GM21825 (cell line): ENCODE data around the gene COPZ2.
A peak's percentile ranks its signal among the peaks of the same experiment; 100 is the strongest.
"Not testable (repeated sequence)": the region's sequence is repeated elsewhere in the genome, so short reads cannot be mapped to it uniquely, and the experiment has no call there.

Experiments used
- ATAC-seq: cut with Tn5 transposase; IDR thresholded peaks from one replicate; pipeline ENCODE4 v1.9.1; 2021; ENCODE audit warnings: mild to moderate bottlenecking, moderate library complexity; ENCODE audit not compliant: unreplicated experiment

The COPZ2 gene

DNA sequence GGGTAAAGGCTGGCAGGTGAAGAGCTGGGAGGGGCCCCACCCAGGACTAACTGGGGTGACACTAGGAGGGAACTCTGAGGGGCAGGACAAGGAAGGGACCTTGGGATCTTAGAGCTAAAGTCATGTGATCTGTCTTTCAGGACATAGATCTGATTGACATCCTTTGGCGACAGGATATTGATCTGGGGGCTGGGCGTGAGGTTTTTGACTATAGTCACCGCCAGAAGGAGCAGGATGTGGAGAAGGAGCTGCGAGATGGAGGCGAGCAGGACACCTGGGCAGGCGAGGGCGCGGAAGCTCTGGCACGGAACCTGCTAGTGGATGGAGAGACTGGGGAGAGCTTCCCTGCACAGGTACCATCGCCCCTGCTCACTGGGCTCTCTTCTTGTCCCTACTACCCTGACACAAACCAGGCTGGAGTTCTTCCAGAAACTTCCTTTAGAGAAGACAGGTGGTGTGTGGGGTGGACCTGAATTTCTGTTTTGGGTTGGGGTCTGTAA is 18.7 kb upstream of the COPZ2 start:
- ATAC-seq, result no peak

DNA sequence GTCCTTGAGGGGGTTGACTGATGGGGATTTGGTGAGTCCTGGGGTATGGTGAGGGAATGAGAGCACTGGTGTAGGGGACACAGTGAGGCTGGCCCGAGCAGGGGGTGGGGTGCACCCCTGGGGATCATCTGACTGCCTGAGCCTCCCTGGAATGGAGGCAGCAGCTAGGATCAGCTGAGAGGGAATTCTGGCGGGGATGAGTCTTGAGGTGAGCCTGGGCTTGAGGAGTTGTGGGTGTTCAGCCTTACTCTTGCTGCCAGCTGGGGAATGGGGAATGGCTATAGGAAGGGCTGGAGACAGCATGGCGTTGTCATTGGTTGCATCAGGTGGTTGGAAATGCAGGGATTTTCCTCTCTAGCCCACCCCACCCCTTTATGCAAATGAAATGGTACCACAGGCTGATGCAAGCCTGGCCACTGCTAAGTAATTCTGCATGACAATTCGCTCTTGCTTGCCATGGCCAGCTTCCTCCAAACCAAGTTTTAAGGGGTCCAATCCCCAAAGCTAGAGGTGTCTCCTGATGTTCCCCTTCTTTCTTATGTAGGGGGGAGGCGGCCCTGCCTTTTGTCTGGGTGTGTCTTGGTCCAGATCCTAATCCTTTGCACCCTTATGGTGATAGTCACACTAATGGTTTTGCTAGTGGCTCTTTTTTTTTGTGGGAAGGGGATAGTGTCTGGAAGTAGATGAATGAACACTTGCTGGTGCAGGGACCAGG is 18.1 kb upstream of the COPZ2 start:
- ATAC-seq, result peak; percentile 37

DNA sequence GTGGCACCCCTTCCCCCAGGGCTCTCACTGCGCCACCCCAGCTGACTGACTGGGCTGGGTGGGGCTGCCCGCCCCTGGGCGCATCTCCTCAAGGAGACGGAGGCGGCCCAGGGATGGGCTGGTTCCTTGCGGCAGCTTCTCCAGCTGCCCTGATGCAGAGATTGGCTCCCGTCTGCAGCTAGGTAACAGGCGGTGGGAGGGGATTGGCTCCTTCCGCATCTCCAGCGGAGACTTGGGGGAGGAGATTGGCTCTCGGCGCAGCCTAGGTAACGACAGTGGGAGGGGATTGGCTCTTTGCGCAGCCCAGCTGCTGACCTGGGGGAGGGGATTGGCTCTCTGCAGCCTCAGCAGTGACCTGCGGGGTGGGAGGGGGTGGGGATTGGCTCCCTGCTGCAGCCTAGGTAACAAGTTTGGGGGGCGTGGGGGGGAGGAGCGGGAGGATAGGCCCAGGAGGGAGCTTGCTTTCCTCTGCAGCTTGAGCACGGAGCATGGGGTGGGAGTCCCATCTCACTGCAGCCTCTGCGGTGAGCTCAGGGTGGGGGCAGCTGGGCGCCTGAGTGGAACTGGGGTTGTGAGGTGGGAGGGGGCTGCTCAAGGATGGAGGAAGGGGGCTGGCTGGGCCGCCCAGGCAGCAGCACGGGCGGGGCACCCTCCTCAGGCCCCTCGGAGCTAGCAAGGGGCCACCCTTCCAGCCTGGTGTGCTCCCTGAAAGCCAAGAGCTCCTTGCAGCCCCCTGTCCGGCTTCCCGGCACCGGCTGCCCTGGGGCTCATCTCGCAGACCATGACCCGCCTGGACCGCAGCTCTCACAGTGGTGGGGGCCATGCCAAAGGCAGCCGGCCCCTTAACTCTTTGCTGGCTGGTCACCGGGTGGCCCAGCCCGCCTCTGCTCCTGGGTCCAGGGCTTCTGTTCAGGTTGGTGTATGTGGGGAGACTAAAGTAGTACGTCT is 16.9 kb upstream of the COPZ2 start:
- ATAC-seq, result no peak

DNA sequence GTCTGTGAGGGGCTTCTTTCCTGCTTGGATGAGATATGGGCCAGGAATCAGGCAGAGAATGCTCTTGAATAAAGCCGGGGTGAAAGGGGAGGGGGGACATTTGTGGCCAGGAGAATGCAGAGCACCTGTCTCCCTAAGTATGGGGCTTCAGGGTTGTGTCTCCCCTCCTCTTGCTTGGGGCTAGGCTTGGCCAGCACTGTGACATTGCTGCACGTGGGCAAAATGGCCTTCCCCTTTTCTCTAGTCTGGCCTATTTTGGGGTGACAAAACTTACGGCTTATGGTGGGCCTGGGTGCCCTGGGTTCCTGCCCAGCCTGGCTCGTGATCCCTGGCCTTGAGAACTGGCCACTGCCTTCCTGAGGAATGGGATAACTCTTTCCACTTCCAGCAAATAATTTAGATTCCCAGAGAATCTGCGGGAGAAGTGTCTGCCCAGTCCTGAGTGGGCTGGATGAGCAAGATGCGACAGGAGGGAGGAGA is 16.2 kb upstream of the COPZ2 start:
- no peak for ATAC-seq

DNA sequence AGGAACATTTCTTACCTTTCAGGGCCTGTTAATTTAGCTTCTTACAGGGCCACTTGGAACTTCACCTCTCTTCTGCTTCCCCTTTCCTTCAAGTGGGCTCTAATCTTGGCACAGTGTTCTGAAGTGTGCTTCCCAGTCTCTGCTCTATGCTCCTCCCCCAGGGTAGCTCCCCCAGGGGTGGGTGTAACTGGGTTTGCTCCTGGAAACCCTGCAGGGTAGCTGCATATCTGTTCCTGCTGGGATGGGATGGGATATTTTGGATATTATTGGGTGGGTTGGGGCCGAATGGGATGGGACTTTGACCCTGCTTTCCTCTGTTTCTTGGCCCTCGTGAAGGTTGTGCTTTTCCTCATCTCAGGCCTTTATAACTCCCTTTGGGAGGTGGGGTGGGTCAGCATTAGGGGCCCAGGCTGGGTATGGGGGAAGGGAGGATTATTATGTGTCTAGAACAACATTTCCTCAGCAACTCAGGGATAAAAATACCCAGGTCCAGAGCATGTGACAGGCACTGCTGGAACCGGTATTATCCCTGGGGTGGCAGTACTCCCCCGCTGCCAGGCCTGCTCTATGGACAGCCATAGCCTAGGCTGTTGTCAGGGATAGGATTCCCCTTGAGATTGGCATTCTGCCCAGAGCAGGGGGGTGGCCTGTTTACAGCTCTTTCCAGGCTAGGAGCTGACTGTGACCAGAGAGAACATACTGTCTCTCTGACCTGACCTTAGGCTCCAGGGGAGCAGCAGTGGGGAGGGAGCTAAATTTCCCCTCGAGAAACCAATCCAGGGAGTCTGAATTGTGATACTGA is 15.6 kb upstream of the COPZ2 start:
- no peak for ATAC-seq

DNA sequence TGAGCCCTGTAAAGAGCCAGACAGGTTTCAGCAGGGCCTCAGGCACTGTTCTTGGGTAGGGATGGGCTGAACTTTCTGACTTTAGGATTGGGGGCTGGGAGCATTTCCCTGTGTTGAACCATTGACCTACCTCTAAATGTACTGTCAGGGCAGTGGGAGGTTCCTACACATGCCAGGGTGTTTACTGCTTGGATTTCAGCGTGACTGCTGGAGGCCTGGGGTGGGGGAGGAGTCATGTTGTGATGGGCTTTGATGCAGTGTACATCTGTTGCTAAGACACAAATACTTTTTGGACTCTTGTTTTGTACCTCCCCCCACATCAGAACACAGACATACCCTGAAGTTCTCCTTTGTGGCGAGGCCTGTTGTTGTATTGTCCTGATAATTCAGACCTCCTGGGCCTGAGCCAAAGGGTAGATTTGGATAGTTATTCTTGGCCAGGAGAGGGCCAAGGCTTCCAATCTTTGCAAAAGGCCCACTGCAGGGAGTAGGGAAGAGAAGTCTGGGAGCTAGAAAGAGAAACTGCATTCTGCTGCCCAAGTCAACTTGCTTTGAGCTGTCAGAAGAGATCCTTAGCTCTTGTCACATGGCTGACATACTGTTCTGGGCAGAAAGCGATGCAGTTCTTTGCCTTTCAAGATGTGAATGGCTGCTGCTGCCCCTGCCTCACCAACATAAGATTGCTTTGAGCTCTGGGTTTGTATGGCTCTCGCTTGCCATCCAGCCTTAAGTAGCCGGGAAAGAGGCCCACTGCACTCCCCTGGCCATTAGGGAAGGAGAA is 14.3 kb upstream of the COPZ2 start:
- ATAC-seq, result no peak

DNA sequence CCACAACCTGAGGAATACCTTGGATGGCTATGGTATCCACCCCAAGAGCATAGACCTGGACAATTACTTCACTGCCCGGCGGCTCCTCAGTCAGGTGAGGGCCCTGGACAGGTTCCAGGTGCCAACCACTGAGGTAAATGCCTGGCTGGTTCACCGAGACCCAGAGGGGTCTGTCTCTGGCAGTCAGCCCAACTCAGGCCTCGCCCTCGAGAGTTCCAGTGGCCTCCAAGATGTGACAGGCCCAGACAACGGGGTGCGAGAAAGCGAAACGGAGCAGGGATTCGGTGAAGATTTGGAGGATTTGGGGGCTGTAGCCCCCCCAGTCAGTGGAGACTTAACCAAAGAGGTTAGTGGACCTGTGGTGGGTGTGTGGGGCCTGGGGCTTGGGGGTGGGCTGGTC is 13.7 kb upstream of the COPZ2 start:
- no peak for ATAC-seq

- peak; percentile 32 for ATAC-seq
Observed at GRCh38 chr17:48048384-48049126, 11.0 kb upstream of the COPZ2 start.

DNA sequence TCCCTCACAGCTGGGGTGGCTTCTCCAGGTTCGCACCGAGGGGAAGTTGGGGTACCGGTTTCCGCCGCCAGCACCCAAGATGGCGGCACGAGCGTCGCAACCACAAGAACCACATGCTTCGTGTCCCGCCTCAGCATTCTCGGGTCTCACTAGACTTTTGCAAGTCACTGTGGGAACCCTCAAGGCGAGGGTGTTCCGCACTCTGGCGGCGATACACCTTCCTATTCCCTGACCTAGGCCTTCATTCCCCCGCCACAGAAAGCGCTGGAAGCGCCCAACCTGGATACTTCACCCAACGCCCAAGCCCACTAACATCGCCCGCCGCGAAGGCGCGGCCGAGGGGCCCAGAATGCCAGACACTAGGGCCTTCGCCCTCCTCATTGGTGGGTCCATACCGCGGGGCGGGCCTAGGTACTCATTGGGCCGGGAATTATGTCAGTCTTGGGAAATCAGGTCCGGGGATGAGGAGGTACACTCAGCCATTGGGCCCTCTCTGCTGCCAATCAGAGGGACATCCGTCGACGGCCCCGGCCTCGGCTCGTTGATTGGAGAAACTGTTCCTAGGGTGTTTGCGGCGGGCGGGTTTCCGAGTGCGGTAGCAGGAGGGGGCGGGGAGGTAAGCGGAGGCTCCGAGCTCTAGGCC is 10.3 kb upstream of the COPZ2 start, which contains the start of gene NFE2L1:
TSS of gene NFE2L1 (plus strand) at position 619 of the 643 bp plus-strand sequence. CDS start 2,760 bp downstream, outside the sequence.
- ATAC-seq, result peak; percentile 86

DNA sequence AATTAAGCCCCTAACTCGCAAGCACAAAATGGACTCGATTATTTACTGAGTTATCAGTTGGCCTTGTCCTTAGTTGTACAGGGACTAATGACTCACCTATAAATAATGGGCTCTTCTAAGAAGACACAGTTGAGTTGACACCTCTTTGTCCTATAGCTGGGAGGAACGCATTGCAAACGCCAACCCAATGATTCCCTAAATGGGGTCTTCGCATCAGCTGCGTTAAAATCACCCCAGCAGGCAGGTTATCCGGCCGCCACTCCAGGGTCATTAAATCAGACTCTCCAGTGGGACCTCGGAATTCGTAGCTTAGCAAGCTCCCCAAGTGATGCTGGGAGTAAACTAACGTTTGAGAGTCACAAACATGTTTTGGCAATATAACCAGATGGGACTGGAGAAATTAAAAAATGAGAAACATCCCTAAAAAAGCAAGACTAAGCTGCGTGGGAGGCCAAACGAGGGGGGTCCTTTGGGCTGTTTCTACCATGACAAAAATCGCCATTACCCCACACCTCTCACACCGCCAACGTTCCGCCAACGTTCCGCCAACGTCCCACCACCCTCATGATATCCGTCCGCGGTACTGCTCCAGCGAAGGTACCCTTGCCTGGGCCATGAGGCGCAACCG is 9.6 kb upstream of the COPZ2 start:
- no peak for ATAC-seq

DNA sequence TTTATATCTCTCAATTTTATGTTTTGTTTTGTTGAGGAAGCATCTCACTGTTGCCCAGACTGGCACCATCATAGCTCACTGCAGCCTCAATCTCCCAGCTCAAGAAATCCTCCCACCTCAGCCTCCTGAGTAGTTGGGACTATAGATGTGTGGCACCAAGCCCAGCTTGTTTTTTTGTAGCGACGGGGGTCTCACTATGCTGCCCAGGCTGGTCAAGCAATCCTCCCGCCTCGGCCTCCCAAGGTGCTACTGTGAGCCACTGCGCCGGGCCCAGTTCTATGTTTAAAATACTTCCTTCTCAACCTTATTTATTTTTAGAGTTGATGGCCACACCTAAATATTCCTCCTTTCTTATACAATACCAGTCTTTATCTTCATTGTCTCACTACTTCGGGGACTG is 8.7 kb upstream of the COPZ2 start:
- ATAC-seq, result no peak

- ATAC-seq, result no peak
Observed at GRCh38 chr17:48045316-48046001, 7.9 kb upstream of the COPZ2 start.

DNA sequence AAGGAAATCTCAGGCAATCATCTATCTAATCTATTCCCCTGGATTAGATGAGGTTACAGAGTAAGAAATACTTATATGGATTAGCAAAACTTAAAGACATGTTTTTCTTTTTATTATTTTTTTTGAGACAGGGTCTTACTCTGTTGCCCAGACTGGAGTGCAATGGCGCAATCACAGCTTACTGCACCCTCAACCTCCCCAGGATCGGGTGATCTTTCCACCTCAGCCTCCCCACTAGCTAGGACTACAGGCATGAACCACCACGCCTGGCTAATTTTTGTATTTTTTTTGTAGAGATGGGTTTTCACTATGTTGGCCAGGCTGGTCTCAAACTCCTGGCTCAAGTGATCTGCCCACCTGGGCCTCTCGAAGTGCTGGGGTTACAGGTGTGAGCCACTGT is 7.3 kb upstream of the COPZ2 start:
- ATAC-seq, result no peak

- ATAC-seq, result no peak
Observed at GRCh38 chr17:48043176-48043575, 5.6 kb upstream of the COPZ2 start.

DNA sequence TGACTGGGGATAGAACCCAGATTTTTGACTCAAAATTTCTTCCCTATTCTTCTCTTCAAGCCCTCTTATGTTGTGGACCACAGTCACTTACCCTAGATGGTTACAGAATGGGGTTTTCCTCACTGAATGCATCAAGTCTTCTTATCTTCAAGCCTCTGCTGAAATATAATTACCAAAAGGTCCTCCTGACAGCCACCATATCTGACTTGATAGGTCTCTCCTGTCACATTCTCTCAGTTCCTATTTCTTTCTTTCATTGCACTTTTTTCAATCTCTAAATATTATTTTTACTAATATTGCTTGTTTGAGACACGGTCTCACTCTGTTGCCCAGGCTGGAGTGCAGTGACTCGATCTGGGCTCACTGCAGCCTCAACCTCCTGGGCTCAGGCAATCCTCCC is 1.1 kb upstream of the COPZ2 start:
- ATAC-seq, result no peak

GRCh38 chr17:48037838-48038323 is 284 bp upstream of the COPZ2 start:
- no peak for ATAC-seq

DNA sequence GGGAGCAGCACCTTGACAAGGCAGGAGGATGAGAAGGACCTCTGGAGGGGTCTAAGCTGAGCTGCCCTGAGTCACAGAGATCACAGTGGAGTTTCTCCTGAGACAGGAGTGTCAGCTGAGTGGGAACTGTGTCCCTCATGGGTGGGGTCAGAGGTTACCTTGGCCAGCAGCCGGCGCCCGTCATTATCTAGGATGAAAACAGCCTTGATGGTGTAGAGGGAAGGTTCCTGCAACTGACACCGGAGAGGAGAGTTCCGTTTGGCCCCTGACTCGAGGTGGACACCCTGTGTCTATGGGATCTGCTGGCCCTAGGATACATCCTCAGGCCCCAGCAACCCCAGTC is 933 bp downstream of the COPZ2 start:
- ATAC-seq, result no peak

GRCh38 chr17:48034734-48035133 is 2.9 kb downstream of the COPZ2 start:
- ATAC-seq, result not testable (repeated sequence)
